ENCODE data around the gene KCNJ6.

The KCNJ6 gene

GRCh38 chr21:37603129-37603528 lies 313.1 kb downstream of the KCNJ6 start:
- POLR2A ChIA-PET: no interaction called here
- DNase-seq (ENCODE audit: extremely low spot score): no peak
- no peak for TF ChIP-seq HDGF (IDR thresholded peaks at IDR 0.05; ENCODE audit: borderline replicate concordance)
- no peak for TF ChIP-seq ELF4 (IDR thresholded peaks at IDR 0.05)
- TF ChIP-seq, protein P1, sequence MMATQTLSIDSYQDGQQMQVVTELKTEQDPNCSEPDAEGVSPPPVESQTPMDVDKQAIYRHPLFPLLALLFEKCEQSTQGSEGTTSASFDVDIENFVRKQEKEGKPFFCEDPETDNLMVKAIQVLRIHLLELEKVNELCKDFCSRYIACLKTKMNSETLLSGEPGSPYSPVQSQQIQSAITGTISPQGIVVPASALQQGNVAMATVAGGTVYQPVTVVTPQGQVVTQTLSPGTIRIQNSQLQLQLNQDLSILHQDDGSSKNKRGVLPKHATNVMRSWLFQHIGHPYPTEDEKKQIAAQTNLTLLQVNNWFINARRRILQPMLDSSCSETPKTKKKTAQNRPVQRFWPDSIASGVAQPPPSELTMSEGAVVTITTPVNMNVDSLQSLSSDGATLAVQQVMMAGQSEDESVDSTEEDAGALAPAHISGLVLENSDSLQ (IDR thresholded peaks at IDR 0.05): no peak
- TF ChIP-seq BHLHE40 (IDR thresholded peaks at IDR 0.05; ENCODE audit: borderline replicate concordance): no peak
- TF ChIP-seq L3MBTL2 (conservative IDR thresholded peaks at IDR 0.05): no peak
- TF ChIP-seq SUZ12 (IDR thresholded peaks at IDR 0.05): no peak
- CTCF ChIA-PET: no interaction called here

DNA sequence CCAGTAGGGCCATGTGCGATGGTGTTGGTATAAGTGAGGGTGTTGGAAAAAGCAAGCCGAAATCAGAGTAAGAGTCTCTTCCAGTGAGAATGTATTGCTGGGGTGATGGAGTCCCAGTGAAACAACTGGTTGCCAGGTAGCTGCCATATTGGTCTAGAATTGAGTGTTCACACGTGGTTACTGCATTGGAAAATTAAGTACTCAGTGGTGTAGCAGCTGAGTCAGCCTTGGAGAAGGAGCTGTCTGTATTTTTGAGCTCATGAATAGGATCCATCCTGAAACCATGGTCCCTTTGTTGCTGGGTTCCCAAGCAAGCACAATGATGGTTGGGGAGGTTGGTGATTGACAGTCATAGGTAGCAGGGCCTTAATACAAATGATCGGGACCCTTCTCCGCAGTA lies 314.3 kb downstream of the KCNJ6 start:
- POLR2A ChIA-PET: no interaction called here
- TF ChIP-seq, protein P1 (IDR thresholded peaks at IDR 0.05): no peak
- TF ChIP-seq FOXK2 (IDR thresholded peaks at IDR 0.05) (no peak), BHLHE40 (IDR thresholded peaks at IDR 0.05; ENCODE audit: borderline replicate concordance) (no peak), SUZ12 (IDR thresholded peaks at IDR 0.05) (no peak), FOXA1 (IDR thresholded peaks at IDR 0.05) (no peak), FOXM1 (IDR thresholded peaks at IDR 0.05; ENCODE audit: borderline replicate concordance) (no peak), L3MBTL2 (conservative IDR thresholded peaks at IDR 0.05) (no peak), NFRKB (IDR thresholded peaks at IDR 0.05) (no peak), ARNT (IDR thresholded peaks at IDR 0.05) (no peak), SP1 (IDR thresholded peaks at IDR 0.05) (no peak), LEF1 (IDR thresholded peaks at IDR 0.05; ENCODE audit: borderline replicate concordance) (no peak)
- CTCF ChIA-PET: no interaction called here
- no peak for DNase-seq (ENCODE audit: extremely low spot score)

GRCh38 chr21:37601027-37601426 lies 315.2 kb downstream of the KCNJ6 start:
- POLR2A ChIA-PET: no interaction called here
- CTCF ChIA-PET: no interaction called here

GRCh38 chr21:37595944-37596343 lies 320.3 kb downstream of the KCNJ6 start:
- no peak for DNase-seq (ENCODE audit: extremely low spot score)
- POLR2A ChIA-PET: no interaction called here
- TF ChIP-seq HDGF (IDR thresholded peaks at IDR 0.05; ENCODE audit: borderline replicate concordance) (no peak), SUZ12 (IDR thresholded peaks at IDR 0.05) (no peak), LEF1 (IDR thresholded peaks at IDR 0.05; ENCODE audit: borderline replicate concordance) (no peak), ELF4 (IDR thresholded peaks at IDR 0.05) (no peak), L3MBTL2 (conservative IDR thresholded peaks at IDR 0.05) (no peak), ARNT (IDR thresholded peaks at IDR 0.05) (no peak), TARDBP (IDR thresholded peaks at IDR 0.05) (no peak), BHLHE40 (IDR thresholded peaks at IDR 0.05; ENCODE audit: borderline replicate concordance) (no peak), FOXM1 (IDR thresholded peaks at IDR 0.05; ENCODE audit: borderline replicate concordance) (no peak), CTBP1 (IDR thresholded peaks at IDR 0.05; ENCODE audit: borderline replicate concordance) (no peak), FOXA1 (IDR thresholded peaks at IDR 0.05) (no peak), FOXK2 (IDR thresholded peaks at IDR 0.05) (no peak), SP1 (IDR thresholded peaks at IDR 0.05) (no peak), ZNF384 (IDR thresholded peaks at IDR 0.05) (no peak), NFRKB (IDR thresholded peaks at IDR 0.05) (no peak)
- TF ChIP-seq, protein P1 (IDR thresholded peaks at IDR 0.05): no peak
- CTCF ChIA-PET: no interaction called here

More at GRCh38 chr21:37601027-37601426, 315.2 kb downstream of the KCNJ6 start:
- TF ChIP-seq BHLHE40 (IDR thresholded peaks at IDR 0.05; ENCODE audit: borderline replicate concordance): no peak
- DNase-seq (ENCODE audit: extremely low spot score): no peak

GRCh38 chr21:37594472-37594951 lies 321.7 kb downstream of the KCNJ6 start:
- ChIA-PET POLR2A (no interaction called here), CTCF (no interaction called here)
- TF ChIP-seq, protein P1 (IDR thresholded peaks at IDR 0.05): no peak
- no peak for DNase-seq (ENCODE audit: extremely low spot score)

DNA sequence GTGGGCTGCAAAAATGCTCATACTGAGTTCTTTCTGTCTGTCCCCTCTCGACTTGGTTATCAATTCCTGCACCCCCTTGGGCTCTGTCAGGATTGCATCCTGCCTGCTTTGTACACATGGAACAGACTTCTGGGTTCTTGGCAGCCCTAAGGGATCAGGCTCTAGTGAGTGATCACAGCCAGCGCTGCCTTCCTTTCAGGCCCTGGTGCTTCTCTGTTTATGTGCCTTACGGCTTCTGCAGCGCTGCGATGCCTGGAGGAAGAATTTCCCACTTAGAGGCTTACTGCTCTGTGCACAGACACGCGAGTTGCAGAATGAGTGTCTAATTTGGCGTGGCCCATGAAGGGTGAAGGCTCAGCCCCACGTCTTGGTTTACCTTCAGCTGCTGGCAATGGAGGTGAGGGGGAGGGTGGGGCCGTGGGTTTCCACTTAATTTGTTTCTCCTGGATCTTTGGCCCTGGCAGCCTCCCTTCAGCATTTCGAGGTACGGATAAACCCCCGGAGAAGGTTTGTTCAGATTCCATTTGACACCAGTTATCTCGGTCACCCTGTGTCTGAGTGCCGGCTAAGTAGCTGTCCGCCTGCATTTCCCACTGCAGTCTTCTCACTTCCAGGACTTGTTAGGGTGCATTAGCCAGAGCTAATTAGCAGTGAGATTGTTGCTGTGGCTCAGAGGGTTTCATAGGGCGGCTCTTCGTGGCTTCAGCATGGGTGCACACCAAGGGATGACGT lies 322.4 kb downstream of the KCNJ6 start:
- ChIA-PET CTCF (no interaction called here), POLR2A (no interaction called here)
- no peak for DNase-seq (ENCODE audit: extremely low spot score)
- TF ChIP-seq L3MBTL2 (conservative IDR thresholded peaks at IDR 0.05) (no peak), ELF4 (IDR thresholded peaks at IDR 0.05) (no peak), FOXA1 (IDR thresholded peaks at IDR 0.05) (no peak), FOXM1 (IDR thresholded peaks at IDR 0.05; ENCODE audit: borderline replicate concordance) (no peak), CTBP1 (IDR thresholded peaks at IDR 0.05; ENCODE audit: borderline replicate concordance) (no peak), NFRKB (IDR thresholded peaks at IDR 0.05) (no peak), FOXK2 (IDR thresholded peaks at IDR 0.05) (no peak), SUZ12 (IDR thresholded peaks at IDR 0.05) (no peak), HDGF (IDR thresholded peaks at IDR 0.05; ENCODE audit: borderline replicate concordance) (no peak), BHLHE40 (IDR thresholded peaks at IDR 0.05; ENCODE audit: borderline replicate concordance) (no peak), SP1 (IDR thresholded peaks at IDR 0.05) (no peak), ZNF384 (IDR thresholded peaks at IDR 0.05) (no peak), LEF1 (IDR thresholded peaks at IDR 0.05; ENCODE audit: borderline replicate concordance) (no peak), TARDBP (IDR thresholded peaks at IDR 0.05) (no peak), ARNT (IDR thresholded peaks at IDR 0.05) (no peak)
- TF ChIP-seq, protein P1 (IDR thresholded peaks at IDR 0.05): no peak

Data from HEK293T (cell line).